ENCODE measurements around the gene CALM3.

The CALM3 gene

DNA sequence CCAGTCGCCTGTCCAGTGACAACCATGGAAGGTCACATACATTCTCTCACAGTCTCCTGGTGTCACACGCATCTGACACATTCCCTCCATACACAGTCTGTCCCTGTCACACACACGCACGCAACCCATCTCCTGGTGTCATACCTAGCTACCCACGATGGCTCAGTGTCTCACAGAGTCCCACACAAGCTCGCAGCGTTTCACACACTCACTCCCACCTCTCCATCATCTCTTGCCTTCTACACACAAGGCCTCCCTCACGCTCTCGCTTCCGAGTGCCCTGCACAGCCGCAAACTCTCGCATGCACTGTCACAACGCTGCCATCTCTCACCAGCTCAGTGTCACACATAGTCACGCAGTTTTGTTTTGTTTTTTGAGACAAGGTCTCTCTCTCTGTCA is 36.1 kb downstream of the CALM3 start:
- in situ Hi-C loops (cut with HindIII; ENCODE audit: low pct_ligation_motif_present, low sequenced_read_pairs) = no loop called here
- no peak for DNase-seq
- H3K36me3 ChIP-seq (replicated peaks) = no peaks in the 10 kb centered on the region
- H3K27ac ChIP-seq = no peak overlapping the region
- TF ChIP-seq, protein P1, sequence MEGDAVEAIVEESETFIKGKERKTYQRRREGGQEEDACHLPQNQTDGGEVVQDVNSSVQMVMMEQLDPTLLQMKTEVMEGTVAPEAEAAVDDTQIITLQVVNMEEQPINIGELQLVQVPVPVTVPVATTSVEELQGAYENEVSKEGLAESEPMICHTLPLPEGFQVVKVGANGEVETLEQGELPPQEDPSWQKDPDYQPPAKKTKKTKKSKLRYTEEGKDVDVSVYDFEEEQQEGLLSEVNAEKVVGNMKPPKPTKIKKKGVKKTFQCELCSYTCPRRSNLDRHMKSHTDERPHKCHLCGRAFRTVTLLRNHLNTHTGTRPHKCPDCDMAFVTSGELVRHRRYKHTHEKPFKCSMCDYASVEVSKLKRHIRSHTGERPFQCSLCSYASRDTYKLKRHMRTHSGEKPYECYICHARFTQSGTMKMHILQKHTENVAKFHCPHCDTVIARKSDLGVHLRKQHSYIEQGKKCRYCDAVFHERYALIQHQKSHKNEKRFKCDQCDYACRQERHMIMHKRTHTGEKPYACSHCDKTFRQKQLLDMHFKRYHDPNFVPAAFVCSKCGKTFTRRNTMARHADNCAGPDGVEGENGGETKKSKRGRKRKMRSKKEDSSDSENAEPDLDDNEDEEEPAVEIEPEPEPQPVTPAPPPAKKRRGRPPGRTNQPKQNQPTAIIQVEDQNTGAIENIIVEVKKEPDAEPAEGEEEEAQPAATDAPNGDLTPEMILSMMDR (IDR thresholded peaks at IDR 0.05; ENCODE audit: low read depth, low read length, missing control alignments) = no peak
- H3K27me3 ChIP-seq (replicated peaks) = peaks cover 7% of the 10 kb centered on the region
- H3K4me3 ChIP-seq (ENCODE audit: low read depth, low read length) = no peak overlapping the region

DNA sequence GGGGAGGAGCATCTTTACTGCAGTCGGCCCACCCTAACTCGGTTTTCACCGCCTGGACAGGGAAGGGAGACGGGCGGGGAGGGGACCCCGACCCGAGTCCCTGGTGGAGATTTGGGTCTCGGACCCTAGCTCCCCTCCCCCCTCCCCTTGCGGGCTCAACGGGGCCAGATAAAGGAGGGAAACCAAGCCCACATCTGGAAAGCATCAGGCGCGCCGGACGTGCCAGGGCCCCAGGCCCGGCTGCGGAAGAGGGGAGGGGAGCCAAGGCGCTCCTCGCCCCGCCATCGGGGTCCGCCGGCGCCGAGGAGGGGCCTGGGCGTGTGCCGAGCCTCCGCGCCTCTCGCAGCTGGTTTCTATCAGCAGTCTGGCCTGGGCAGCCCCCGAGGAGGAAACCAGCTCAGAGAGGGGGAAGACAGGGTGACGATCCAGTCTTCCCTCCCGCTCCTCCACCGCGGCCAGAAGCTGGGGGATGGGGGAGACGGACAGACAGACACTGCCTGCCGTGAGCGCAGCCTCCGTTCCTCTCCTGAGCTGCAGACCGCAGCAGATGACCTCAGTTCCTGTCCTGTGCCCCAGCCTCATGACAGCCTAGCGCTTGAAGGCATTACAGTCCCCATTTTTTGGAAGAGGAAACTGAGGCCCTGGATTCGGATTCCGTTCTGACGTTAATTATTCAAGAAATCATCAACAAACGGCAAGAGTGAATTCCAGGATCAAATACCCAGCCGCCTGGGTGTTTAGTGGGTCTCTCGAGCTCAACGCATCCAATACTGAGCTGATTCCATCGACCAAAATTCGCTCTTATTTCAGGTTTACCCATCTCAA is 38.4 kb downstream of the CALM3 start:
- Histone ChIP-seq H3K4me3 (ENCODE audit: low read depth, low read length) (peak overlapping the region; percentile 51), H3K36me3 (replicated peaks) (no peaks in the 10 kb centered on the region), H3K27ac (no peak overlapping the region), H3K27me3 (replicated peaks) (peaks cover 7% of the 10 kb centered on the region)
- no peak for DNase-seq
- TF ChIP-seq, protein P1 (IDR thresholded peaks at IDR 0.05; ENCODE audit: low read depth, low read length, missing control alignments) = no peak
- in situ Hi-C loops (cut with HindIII; ENCODE audit: low pct_ligation_motif_present, low sequenced_read_pairs) = no loop called here

GRCh38 chr19:46640656-46641055 is 39.5 kb downstream of the CALM3 start:
- Histone ChIP-seq H3K27me3 (replicated peaks) (peaks cover 2% of the 10 kb centered on the region), H3K4me3 (ENCODE audit: low read depth, low read length) (no peak overlapping the region), H3K27ac (no peak overlapping the region), H3K36me3 (replicated peaks) (no peaks in the 10 kb centered on the region)
- in situ Hi-C loops (cut with HindIII; ENCODE audit: low pct_ligation_motif_present, low sequenced_read_pairs) = no loop called here
- TF ChIP-seq, protein P1 (IDR thresholded peaks at IDR 0.05; ENCODE audit: low read depth, low read length, missing control alignments) = no peak
- no peak for DNase-seq

- Histone ChIP-seq H3K27ac (no peak overlapping the region), H3K4me3 (ENCODE audit: low read depth, low read length) (no peak overlapping the region), H3K36me3 (replicated peaks) (no peaks in the 10 kb centered on the region), H3K27me3 (replicated peaks) (no peaks in the 10 kb centered on the region)
- in situ Hi-C loops (cut with HindIII; ENCODE audit: low pct_ligation_motif_present, low sequenced_read_pairs) = no loop called here
- TF ChIP-seq, protein P1 (IDR thresholded peaks at IDR 0.05; ENCODE audit: low read depth, low read length, missing control alignments) = no peak
- DNase-seq = no peak
Measured at GRCh38 chr19:46644720-46645119, 43.6 kb downstream of the CALM3 start.

DNA sequence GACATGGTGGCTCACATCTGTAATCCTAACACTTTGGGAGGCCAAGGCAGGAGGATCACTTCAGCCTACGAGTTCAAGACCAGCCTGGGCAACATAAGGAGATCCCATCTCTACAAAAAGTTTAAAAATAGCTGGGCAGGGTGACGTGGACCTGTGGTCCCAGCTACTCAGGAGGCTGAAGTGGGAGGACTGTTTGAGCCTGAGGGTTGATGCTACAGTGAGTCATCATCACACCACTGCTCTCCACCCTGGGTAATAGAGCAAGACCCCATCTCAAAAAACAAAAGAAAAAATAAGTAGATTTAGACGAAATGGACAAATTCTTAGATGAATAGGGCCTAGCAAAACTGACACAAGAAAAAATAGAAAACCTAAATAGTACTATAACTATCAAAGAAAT is 45.3 kb downstream of the CALM3 start:
- Histone ChIP-seq H3K27ac (no peak overlapping the region), H3K36me3 (replicated peaks) (no peaks in the 10 kb centered on the region), H3K4me3 (ENCODE audit: low read depth, low read length) (no peak overlapping the region), H3K27me3 (replicated peaks) (no peaks in the 10 kb centered on the region)
- in situ Hi-C loops (cut with HindIII; ENCODE audit: low pct_ligation_motif_present, low sequenced_read_pairs) = no loop called here
- TF ChIP-seq, protein P1 (IDR thresholded peaks at IDR 0.05; ENCODE audit: low read depth, low read length, missing control alignments) = no peak
- DNase-seq = no peak

Data from brain microvascular endothelial cell (primary cell).